Measurements from ENCODE around the gene SPAG4. TPM values are rescaled to one million over a fixed set of nuclear protein-coding genes. Genes with fewer than 3 reads are reported as not detected.

Gene SPAG4
- total RNA-seq, 1 experiment from 2014 or later, result 0.67 TPM

- TF ChIP-seq EZH2 (IDR thresholded peaks at IDR 0.05; ENCODE audit: borderline replicate concordance, low read depth, low read length, poor library complexity, severe bottlenecking) (no peak), CTCF (conservative IDR thresholded peaks at IDR 0.05; ENCODE audit: low read depth, low read length) (no peak)
- no TSS peak for BruUV-seq (replicated peaks)
Observed at GRCh38 chr20:35578469-35578868, 37.2 kb upstream of the SPAG4 start.

DNA sequence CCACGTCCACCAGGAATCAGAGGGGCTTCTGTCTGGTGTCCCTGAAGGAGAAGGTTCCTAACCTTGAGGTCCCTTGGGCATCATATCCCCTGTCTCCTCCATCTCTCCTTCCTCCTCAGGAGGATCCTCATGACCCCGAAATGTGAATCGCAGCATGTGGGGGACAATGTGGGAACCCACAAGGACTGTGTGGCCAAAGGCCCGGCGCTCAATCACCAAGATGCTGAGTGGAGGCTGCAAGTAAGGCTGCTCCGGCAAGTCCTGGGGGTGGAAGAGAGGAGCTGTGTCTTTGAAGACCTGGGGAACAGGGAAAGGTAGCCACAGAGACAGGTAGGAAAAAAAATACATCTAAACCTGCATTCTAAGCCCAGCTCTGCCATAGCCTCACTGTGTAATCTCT lies 36.4 kb upstream of the SPAG4 start:
- DNase-seq (ENCODE audit: low spot score), result no peak
- Histone ChIP-seq H3K4me3 (ENCODE audit: low read depth, low read length, poor library complexity, severe bottlenecking) (no peak overlapping the region), H3K4me1 (ENCODE audit: insufficient read depth, low read length, poor library complexity, severe bottlenecking) (no peaks in the 10 kb centered on the region), H3K27me3 (replicated peaks; ENCODE audit: insufficient read depth, low read depth, low read length, poor library complexity) (no peaks in the 10 kb centered on the region), H3K36me3 (ENCODE audit: insufficient read depth, low read length, poor library complexity, severe bottlenecking) (no peaks in the 10 kb centered on the region), H3K9me3 (ENCODE audit: low read depth, low read length, poor library complexity, severe bottlenecking) (no peaks in the 10 kb centered on the region), H3K27ac (ENCODE audit: low read depth, low read length, poor library complexity, severe bottlenecking) (no peak overlapping the region)
- POLR2A ChIA-PET (ENCODE audit: low non-redundant PET), result no interaction called here
- TF ChIP-seq CTCF (conservative IDR thresholded peaks at IDR 0.05; ENCODE audit: low read depth, low read length), result no peak
- CTCF ChIA-PET, result no interaction called here
- intact Hi-C loops (cut with micrococcal nuclease; ENCODE audit: unreplicated experiment), result no loop called here
- BruUV-seq (replicated peaks), result no TSS peak

More at GRCh38 chr20:35578469-35578868, 37.2 kb upstream of the SPAG4 start:
- H3K36me3 ChIP-seq (ENCODE audit: insufficient read depth, low read length, poor library complexity, severe bottlenecking), result no peaks in the 10 kb centered on the region
- H3K4me1 ChIP-seq (ENCODE audit: insufficient read depth, low read length, poor library complexity, severe bottlenecking), result no peaks in the 10 kb centered on the region
- ChIA-PET POLR2A (ENCODE audit: low non-redundant PET) (no interaction called here), CTCF (no interaction called here)
- intact Hi-C loops (cut with micrococcal nuclease; ENCODE audit: unreplicated experiment), result no loop called here
- H3K9me3 ChIP-seq (ENCODE audit: low read depth, low read length, poor library complexity, severe bottlenecking), result no peaks in the 10 kb centered on the region
- no peaks in the 10 kb centered on the region for H3K27me3 ChIP-seq (replicated peaks; ENCODE audit: insufficient read depth, low read depth, low read length, poor library complexity)
- DNase-seq (ENCODE audit: low spot score), result no peak
- H3K4me3 ChIP-seq (ENCODE audit: low read depth, low read length, poor library complexity, severe bottlenecking), result no peak overlapping the region
- no peak overlapping the region for H3K27ac ChIP-seq (ENCODE audit: low read depth, low read length, poor library complexity, severe bottlenecking)

DNA sequence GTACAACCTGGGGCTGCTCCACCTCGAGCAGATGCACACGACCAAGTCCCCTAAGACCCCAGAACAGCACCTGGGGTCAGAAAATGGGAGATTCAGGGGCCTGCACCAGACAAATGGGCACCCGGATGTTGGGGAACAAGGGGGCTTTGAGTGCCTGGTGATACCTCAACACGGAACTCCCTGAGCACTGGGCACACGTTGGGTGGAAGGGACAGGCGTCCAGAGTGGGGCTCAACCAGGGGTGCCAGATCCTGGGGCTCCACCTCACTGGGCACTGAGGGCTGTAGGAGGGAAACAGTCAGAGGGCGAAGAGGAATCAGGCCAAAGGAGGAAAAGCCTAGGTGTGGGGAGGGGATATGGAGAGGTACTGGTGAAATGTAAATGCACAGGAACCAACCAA lies 33.5 kb upstream of the SPAG4 start:
- POLR2A ChIA-PET (ENCODE audit: low non-redundant PET), result no interaction called here
- CTCF ChIA-PET, result no interaction called here
- TF ChIP-seq CTCF (conservative IDR thresholded peaks at IDR 0.05; ENCODE audit: low read depth, low read length), result no peak
- no peak for TF ChIP-seq EZH2 (IDR thresholded peaks at IDR 0.05; ENCODE audit: borderline replicate concordance, low read depth, low read length, poor library complexity, severe bottlenecking)
- no peaks in the 10 kb centered on the region for H3K27me3 ChIP-seq (replicated peaks; ENCODE audit: insufficient read depth, low read depth, low read length, poor library complexity)
- no peak for DNase-seq (ENCODE audit: low spot score)
- H3K27ac ChIP-seq (ENCODE audit: low read depth, low read length, poor library complexity, severe bottlenecking), result no peak overlapping the region
- no peaks in the 10 kb centered on the region for H3K4me1 ChIP-seq (ENCODE audit: insufficient read depth, low read length, poor library complexity, severe bottlenecking)
- no peaks in the 10 kb centered on the region for H3K36me3 ChIP-seq (ENCODE audit: insufficient read depth, low read length, poor library complexity, severe bottlenecking)
- BruUV-seq (replicated peaks), result no TSS peak
- no peak overlapping the region for H3K4me3 ChIP-seq (ENCODE audit: low read depth, low read length, poor library complexity, severe bottlenecking)
- intact Hi-C loops (cut with micrococcal nuclease; ENCODE audit: unreplicated experiment), result no loop called here
- no peaks in the 10 kb centered on the region for H3K9me3 ChIP-seq (ENCODE audit: low read depth, low read length, poor library complexity, severe bottlenecking)
